Naive thymus-derived CD4-positive, alpha-beta T cell (primary cell): ENCODE data around the gene DSP. TPM values are rescaled to one million over a fixed set of nuclear protein-coding genes. Genes with fewer than 3 reads are reported as not detected.

Source experiments
- ATAC-seq: fragments of 150-1000 bp; cut with Tn5 transposase; 2 replicates; pipeline ENCODE4 v1.10.0; 2021; ENCODE audit warnings: mild to moderate bottlenecking, moderate library complexity
- CTCF ChIA-PET: fragments of 350-600 bp; sonication (Branson Sonifier 250); formaldehyde crosslinking; loops from one replicate; lab custom pipeline; 2021; ENCODE audit warnings: antibody characterized with exemption; lab: Charles Lee
- POLR2A ChIA-PET: fragments of 350-600 bp; sonication (Branson Sonifier 250); formaldehyde crosslinking; loops from one replicate; lab custom pipeline; 2021; ENCODE audit warnings: antibody characterized with exemption, inconsistent platforms; lab: Charles Lee
- DNase-seq, 9 donors: peaks; one replicate each; pipeline versions ENCODE4 v3.0.0 to v3.0.0-alpha.2; 2020 to 2022; ENCODE audit warnings: mixed read lengths in 1 of 9
- H3K27ac ChIP-seq: one replicate; pipeline ENCODE4 v1.7.0; 2013; ENCODE audit warnings: mild to moderate bottlenecking, low read depth, low read length, moderate library complexity
- H3K27me3 ChIP-seq, 2 donors: one replicate each; pipeline ENCODE4 v1.7.0; 2013; ENCODE audit warnings: low read length in 2 of 2, mild to moderate bottlenecking in 2 of 2, moderate library complexity in 2 of 2; ENCODE audit not compliant: control insufficient read depth in 2 of 2, insufficient read depth in 2 of 2
- H3K36me3 ChIP-seq, 3 experiments: 1 replicate in 2 of 3; 2 replicates in 1 of 3; pipeline ENCODE4 v1.7.0; 2013; ENCODE audit warnings: low read length in 3 of 3, mild to moderate bottlenecking in 3 of 3, moderate library complexity in 1 of 3; ENCODE audit not compliant: insufficient read depth in 3 of 3, control insufficient read depth in 2 of 3
- H3K4me1 ChIP-seq, 2 donors: one replicate each; pipeline ENCODE4 v1.7.0; 2013; ENCODE audit warnings: low read length in 2 of 2, mild to moderate bottlenecking in 2 of 2, moderate library complexity in 1 of 2; ENCODE audit not compliant: control insufficient read depth in 2 of 2, insufficient read depth in 2 of 2
- H3K4me3 ChIP-seq: 2 replicates; pipeline ENCODE4 v1.7.0; 2013; ENCODE audit warnings: mild to moderate bottlenecking, low read length
- H3K9me3 ChIP-seq, 3 experiments: 1 replicate in 2 of 3; 2 replicates in 1 of 3; pipeline ENCODE4 v1.7.0; 2013; ENCODE audit warnings: low read length in 3 of 3; ENCODE audit not compliant: control insufficient read depth in 2 of 3
- H3K27ac Mint-ChIP-seq, 9 donors: one replicate each; pipeline ENCODE4 v1.8.0; 2020 to 2022; ENCODE audit warnings: mixed read lengths in 9 of 9, mild to moderate bottlenecking in 8 of 9, moderate library complexity in 5 of 9, inconsistent platforms in 2 of 9
- H3K27me3 Mint-ChIP-seq, 5 donors: one replicate each; pipeline ENCODE4 v1.8.0; 2021 to 2022; ENCODE audit warnings: mixed read lengths in 5 of 5, mild to moderate bottlenecking in 1 of 5
- H3K36me3 Mint-ChIP-seq, 5 donors: one replicate each; pipeline ENCODE4 v1.8.0; 2020 to 2022; ENCODE audit warnings: mixed read lengths in 5 of 5, mild to moderate bottlenecking in 3 of 5, inconsistent platforms in 1 of 5
- H3K4me1 Mint-ChIP-seq, 7 donors: one replicate each; pipeline ENCODE4 v1.8.0; 2020 to 2022; ENCODE audit warnings: mixed read lengths in 7 of 7, mild to moderate bottlenecking in 3 of 7, inconsistent platforms in 1 of 7
- H3K4me3 Mint-ChIP-seq, 10 donors: one replicate each; pipeline ENCODE4 v1.8.0; 2020 to 2022; ENCODE audit warnings: mild to moderate bottlenecking in 10 of 10, mixed read lengths in 10 of 10, moderate library complexity in 6 of 10, inconsistent platforms in 2 of 10
- H3K9me3 Mint-ChIP-seq, 11 donors: one replicate each; pipeline ENCODE4 v1.8.0; 2020 to 2022; ENCODE audit warnings: mixed read lengths in 11 of 11, mild to moderate bottlenecking in 4 of 11, inconsistent platforms in 1 of 11, moderate library complexity in 1 of 11
- intact Hi-C, 2 donors: fragments of 100-400 bp; cut with micrococcal nuclease; formaldehyde crosslinking; loops; one replicate each; pipeline ENCODE4 v1.15.1; 2023
- polyA plus RNA-seq, 2 donors: library from polyadenylated mRNA; unstranded; fragments of 300-500 nt; fragmentation: Illumina TruSeq; gene quantifications; one replicate each; pipeline ENCODE4 v1.2.3, GENCODE V29; 2021
- total RNA-seq, 6 experiments: library from RNA in 5 of 6; stranded (reverse) in 5 of 6; gene quantifications; 1 replicate in 5 of 6; 2 replicates in 1 of 6; pipeline ENCODE4 v1.2.3 and lab custom pipeline; 2021 to 2026

DSP gene
- total and polyA plus RNA-seq, 7 experiments from 2014 or later: 0.02 TPM; not detected in 5

- Mint-ChIP-seq H3K4me3 (no peak overlapping the region), H3K36me3 (no peaks in the 10 kb centered on the region), H3K4me1 (peaks cover 0 to 10% (median 2%) of the 10 kb centered on the region in 7 donors), H3K27me3 (peaks cover 0 to 13% (median 3%) of the 10 kb centered on the region in 5 donors), H3K9me3 (no peaks in the 10 kb centered on the region), H3K27ac (no peak overlapping the region)
- DNase-seq: no peak
- H3K27me3 ChIP-seq: no peaks in the 10 kb centered on the region
- ATAC-seq: no peak
- ChIA-PET POLR2A (no interaction called here), CTCF (interaction anchor here (0.6 to 1.2 kb wide), 2 partner anchors 266 to 346 kb away, joined by 3 read pairs; no protein-coding TSS in a partner anchor)
- intact Hi-C loops: no loop called here
- no peaks in the 10 kb centered on the region for H3K4me1 ChIP-seq
- no peaks in the 10 kb centered on the region for H3K36me3 ChIP-seq
- H3K27ac ChIP-seq: no peak overlapping the region
- H3K4me3 ChIP-seq: no peak overlapping the region
- H3K9me3 ChIP-seq: no peaks in the 10 kb centered on the region
Observed at GRCh38 chr6:7621761-7622160, 80.3 kb downstream of the DSP start.

GRCh38 chr6:7624796-7625710, 83.6 kb downstream of the DSP start:
- Histone ChIP-seq H3K36me3 (no peaks in the 10 kb centered on the region), H3K27me3 (no peaks in the 10 kb centered on the region), H3K27ac (no peak overlapping the region), H3K4me3 (no peak overlapping the region), H3K4me1 (no peaks in the 10 kb centered on the region), H3K9me3 (no peaks in the 10 kb centered on the region)
- ChIA-PET CTCF (interaction anchor here (0.7 kb wide), 1 partner anchor 31 kb away, joined by 3 read pairs; no protein-coding TSS in a partner anchor), POLR2A (no interaction called here)
- Mint-ChIP-seq H3K9me3 (no peaks in the 10 kb centered on the region), H3K27ac (no peak overlapping the region), H3K4me1 (no peaks in the 10 kb centered on the region), H3K27me3 (peaks cover 7 to 12% (median 8%) of the 10 kb centered on the region in 5 donors), H3K4me3 (no peak overlapping the region), H3K36me3 (no peaks in the 10 kb centered on the region)
- ATAC-seq: no peak
- intact Hi-C loops: no loop called here
- no peak for DNase-seq

GRCh38 chr6:7628479-7628878, 87.0 kb downstream of the DSP start:
- Histone ChIP-seq H3K36me3 (no peaks in the 10 kb centered on the region), H3K27ac (no peak overlapping the region), H3K9me3 (no peaks in the 10 kb centered on the region), H3K4me1 (no peaks in the 10 kb centered on the region), H3K4me3 (no peak overlapping the region), H3K27me3 (no peaks in the 10 kb centered on the region)
- Mint-ChIP-seq H3K36me3 (no peaks in the 10 kb centered on the region), H3K4me3 (no peak overlapping the region), H3K9me3 (no peaks in the 10 kb centered on the region), H3K27ac (no peak overlapping the region), H3K27me3 (peaks cover 6 to 19% (median 9%) of the 10 kb centered on the region in 5 donors), H3K4me1 (no peaks in the 10 kb centered on the region)
- CTCF ChIA-PET: no interaction called here
- DNase-seq: no peak
- POLR2A ChIA-PET: no interaction called here
- ATAC-seq: no peak
- intact Hi-C loops: no loop called here

- CTCF ChIA-PET: no interaction called here
- H3K36me3 ChIP-seq: no peaks in the 10 kb centered on the region
- no peak overlapping the region for H3K4me3 Mint-ChIP-seq
Observed at GRCh38 chr6:7628909-7629308, 87.4 kb downstream of the DSP start.

GRCh38 chr6:7629321-7629720, 87.8 kb downstream of the DSP start:
- Mint-ChIP-seq H3K4me3 (no peak overlapping the region), H3K4me1 (no peaks in the 10 kb centered on the region), H3K27ac (no peak overlapping the region), H3K9me3 (no peaks in the 10 kb centered on the region), H3K27me3 (peaks cover 4 to 19% (median 8%) of the 10 kb centered on the region in 5 donors), H3K36me3 (no peaks in the 10 kb centered on the region)
- no peak for ATAC-seq
- DNase-seq: no peak
- Histone ChIP-seq H3K27ac (no peak overlapping the region), H3K4me1 (no peaks in the 10 kb centered on the region), H3K27me3 (no peaks in the 10 kb centered on the region), H3K36me3 (no peaks in the 10 kb centered on the region), H3K9me3 (no peaks in the 10 kb centered on the region), H3K4me3 (no peak overlapping the region)
- CTCF ChIA-PET: interaction anchor here (0.8 kb wide), 1 partner anchor 349 kb away, joined by 3 read pairs; no protein-coding TSS in a partner anchor
- intact Hi-C loops: no loop called here
- POLR2A ChIA-PET: no interaction called here

More at GRCh38 chr6:7628909-7629308, 87.4 kb downstream of the DSP start:
- no peaks in the 10 kb centered on the region for H3K4me1 ChIP-seq
- Mint-ChIP-seq H3K9me3 (no peaks in the 10 kb centered on the region), H3K4me1 (no peaks in the 10 kb centered on the region), H3K36me3 (no peaks in the 10 kb centered on the region), H3K27me3 (peaks cover 4 to 19% (median 8%) of the 10 kb centered on the region in 5 donors), H3K27ac (no peak overlapping the region)
- H3K27ac ChIP-seq: no peak overlapping the region
- no peaks in the 10 kb centered on the region for H3K9me3 ChIP-seq
- intact Hi-C loops: no loop called here
- ATAC-seq (no peak), DNase-seq (no peak)
- no peaks in the 10 kb centered on the region for H3K27me3 ChIP-seq
- POLR2A ChIA-PET: no interaction called here
- no peak overlapping the region for H3K4me3 ChIP-seq

GRCh38 chr6:7630792-7631191, 89.3 kb downstream of the DSP start:
- no peak overlapping the region for H3K27ac Mint-ChIP-seq
- H3K9me3 Mint-ChIP-seq: peaks cover 0 to 1% (median 0%) of the 10 kb centered on the region in 11 donors
- ATAC-seq: no peak
- no peak overlapping the region for H3K4me3 ChIP-seq
- no peaks in the 10 kb centered on the region for H3K36me3 ChIP-seq
- no peaks in the 10 kb centered on the region for H3K36me3 Mint-ChIP-seq
- no peaks in the 10 kb centered on the region for H3K27me3 ChIP-seq
- no peak overlapping the region for H3K4me3 Mint-ChIP-seq
- H3K27me3 Mint-ChIP-seq: peaks cover 4 to 24% (median 5%) of the 10 kb centered on the region in 5 donors
- DNase-seq: no peak
- H3K4me1 Mint-ChIP-seq: no peaks in the 10 kb centered on the region
- intact Hi-C loops: no loop called here
- H3K27ac ChIP-seq: no peak overlapping the region
- ChIA-PET CTCF (no interaction called here), POLR2A (no interaction called here)
- no peaks in the 10 kb centered on the region for H3K4me1 ChIP-seq
- H3K9me3 ChIP-seq: no peaks in the 10 kb centered on the region
